ENCODE results near the gene ZNF846.

ZNF846 gene

DNA sequence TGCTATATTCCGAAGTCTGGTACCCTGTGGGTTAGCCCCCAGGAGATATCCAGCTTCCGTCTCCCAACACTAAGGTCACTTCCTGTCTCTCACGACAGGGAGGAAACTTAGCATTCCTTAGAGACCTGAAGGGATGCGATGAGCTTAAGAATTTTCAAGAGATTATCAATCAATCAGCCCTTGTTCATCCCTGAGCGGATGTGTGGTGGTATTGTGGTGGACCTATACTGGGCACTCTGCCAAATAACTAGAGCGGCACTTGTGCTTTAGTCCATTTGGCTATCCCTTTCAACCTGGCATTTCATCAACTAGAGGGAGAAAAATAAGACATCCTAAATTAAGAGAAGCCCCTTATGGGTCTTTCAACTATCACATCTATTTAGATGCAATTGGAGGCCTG, 62.7 kb downstream of the ZNF846 start:
- in situ Hi-C loops (cut with MboI; ENCODE audit: low pct_unique_long_range_greater_than_20kb, low sequenced_read_pairs), result no loop called here
- no peak for DNase-seq

DNA sequence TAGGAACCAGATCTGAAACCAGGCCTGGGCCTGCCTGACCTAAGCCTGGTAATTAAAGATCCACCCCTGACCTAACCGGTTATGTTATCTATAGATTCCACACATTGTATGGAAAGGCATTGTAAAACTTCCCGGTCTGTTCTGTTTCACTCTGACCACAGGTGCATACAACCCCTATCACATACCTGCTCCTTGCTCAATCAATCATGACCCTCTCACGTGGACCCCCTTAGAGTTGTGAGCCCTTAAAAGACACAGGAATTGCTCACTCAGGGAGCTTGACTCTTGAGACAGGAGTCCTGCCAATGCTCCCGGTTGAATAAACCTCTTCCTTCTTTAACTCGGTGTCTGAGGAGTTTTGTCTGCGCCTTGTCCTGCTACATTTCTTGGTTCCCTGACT, 66.4 kb downstream of the ZNF846 start:
- in situ Hi-C loops (cut with MboI; ENCODE audit: low pct_unique_long_range_greater_than_20kb, low sequenced_read_pairs), result no loop called here
- no peak for DNase-seq

All from KBM-7 (cell line).